Left ventricle myocardium inferior (tissue), 1 donor: Measurements from ENCODE around the gene SPG7. TPM values are rescaled to one million over a fixed set of nuclear protein-coding genes. Genes with fewer than 3 reads are reported as not detected.
A peak's percentile ranks its signal among the peaks of the same experiment; 100 is the strongest.

Experiments
- DNase-seq: peaks from one replicate; pipeline ENCODE4 v3.0.0-alpha.2; 2020
- H3K27ac ChIP-seq: fragments of 200-600 bp; replicated peaks from 2 replicates; pipeline ENCODE4 v1.8.0; 2021
- H3K27me3 ChIP-seq: fragments of 200-600 bp; 2 replicates; pipeline ENCODE4 v1.8.0; 2021; ENCODE audit warnings: low read depth
- H3K36me3 ChIP-seq: fragments of 200-600 bp; 2 replicates; pipeline ENCODE4 v1.8.0; 2021
- H3K4me1 ChIP-seq: fragments of 200-600 bp; 2 replicates; pipeline ENCODE4 v1.8.0; 2021
- H3K4me3 ChIP-seq: fragments of 200-600 bp; 2 replicates; pipeline ENCODE4 v1.8.0; 2021; ENCODE audit warnings: mild to moderate bottlenecking, moderate library complexity
- H3K9me3 ChIP-seq: fragments of 200-600 bp; replicated peaks from 2 replicates; pipeline ENCODE4 v1.8.0; 2021
- CTCF ChIP-seq: fragments of 200-600 bp; IDR thresholded peaks from 2 replicates; pipeline ENCODE4 v1.8.0; 2021; ENCODE audit warnings: antibody characterized with exemption, mild to moderate bottlenecking, borderline replicate concordance
- intact Hi-C: fragments of 100-400 bp; cut with micrococcal nuclease; formaldehyde crosslinking; loops from one replicate; pipeline ENCODE4 v1.11.0; 2022
- total RNA-seq: library from RNA; stranded (reverse); fragmentation: NEBNext Ultra II Directional; extraction: Animal tissue kit (Norgen Biotek cat#: 25700); gene quantifications from one replicate; pipeline ENCODE4 v1.2.1, GENCODE V29; 2021
- donor health status: DM: no; HTN: yes; CAD: no; lungs with severe emphysema.

SPG7 gene
- total RNA-seq, 1 donor from 2014 or later, result 104 TPM

- H3K36me3 ChIP-seq, result peaks cover 66% of the 10 kb centered on the region
- H3K4me1 ChIP-seq, result peaks cover 37% of the 10 kb centered on the region
- H3K27me3 ChIP-seq, result no peaks in the 10 kb centered on the region
- no peak for TF ChIP-seq CTCF
- no peak overlapping the region for H3K4me3 ChIP-seq
- no peak overlapping the region for H3K27ac ChIP-seq
- no peak for DNase-seq
- no peaks in the 10 kb centered on the region for H3K9me3 ChIP-seq
- intact Hi-C loops, result no loop called here
Measured at GRCh38 chr16:89537549-89537925, 29.3 kb downstream of the SPG7 start.

GRCh38 chr16:89538286-89538685 lies 30.1 kb downstream of the SPG7 start:
- TF ChIP-seq CTCF, result no peak
- peaks cover 59% of the 10 kb centered on the region for H3K36me3 ChIP-seq
- H3K4me1 ChIP-seq, result peaks cover 37% of the 10 kb centered on the region
- intact Hi-C loops, result no loop called here
- H3K27ac ChIP-seq, result no peak overlapping the region
- H3K9me3 ChIP-seq, result no peaks in the 10 kb centered on the region
- H3K4me3 ChIP-seq, result no peak overlapping the region
- no peak for DNase-seq
- no peaks in the 10 kb centered on the region for H3K27me3 ChIP-seq

- intact Hi-C loops, result no loop called here
- Histone ChIP-seq H3K4me1 (peaks cover 18% of the 10 kb centered on the region), H3K27me3 (no peaks in the 10 kb centered on the region), H3K4me3 (no peak overlapping the region), H3K27ac (peak overlapping the region; percentile 84), H3K9me3 (no peaks in the 10 kb centered on the region), H3K36me3 (peaks cover 52% of the 10 kb centered on the region)
- DNase-seq, result peak; percentile 38
- TF ChIP-seq CTCF, result no peak
Measured at GRCh38 chr16:89540557-89540956, 32.4 kb downstream of the SPG7 start.

- peak overlapping the region; percentile 84 for H3K27ac ChIP-seq
- H3K27me3 ChIP-seq, result no peaks in the 10 kb centered on the region
- DNase-seq, result no peak
- H3K9me3 ChIP-seq, result no peaks in the 10 kb centered on the region
- H3K4me1 ChIP-seq, result peaks cover 16% of the 10 kb centered on the region
- no peak for TF ChIP-seq CTCF
- no peak overlapping the region for H3K4me3 ChIP-seq
- intact Hi-C loops, result no loop called here
- H3K36me3 ChIP-seq, result peaks cover 61% of the 10 kb centered on the region
Measured at GRCh38 chr16:89541792-89542191, 33.6 kb downstream of the SPG7 start.

- DNase-seq, result no peak
- TF ChIP-seq CTCF, result no peak
- H3K27ac ChIP-seq, result no peak overlapping the region
- intact Hi-C loops, result no loop called here
- H3K27me3 ChIP-seq, result no peaks in the 10 kb centered on the region
- H3K4me1 ChIP-seq, result peaks cover 16% of the 10 kb centered on the region
- peaks cover 67% of the 10 kb centered on the region for H3K36me3 ChIP-seq
- no peak overlapping the region for H3K4me3 ChIP-seq
- H3K9me3 ChIP-seq, result no peaks in the 10 kb centered on the region
Measured at GRCh38 chr16:89544113-89544512, 35.9 kb downstream of the SPG7 start.

GRCh38 chr16:89544713-89545043 lies 36.5 kb downstream of the SPG7 start:
- H3K4me3 ChIP-seq, result no peak overlapping the region
- no peak overlapping the region for H3K27ac ChIP-seq
- H3K27me3 ChIP-seq, result no peaks in the 10 kb centered on the region
- H3K36me3 ChIP-seq, result peaks cover 70% of the 10 kb centered on the region
- DNase-seq, result no peak
- intact Hi-C loops, result no loop called here
- H3K9me3 ChIP-seq, result no peaks in the 10 kb centered on the region
- no peak for TF ChIP-seq CTCF
- H3K4me1 ChIP-seq, result peaks cover 16% of the 10 kb centered on the region
